Gastrocnemius medialis (tissue), 4 donors: ENCODE data around the gene STK17A. TPM values are rescaled to one million over a fixed set of nuclear protein-coding genes. Genes with fewer than 3 reads are reported as not detected.

Experiments used
- ATAC-seq, 2 donors: fragments of 150-250 bp; one replicate each; pipeline ENCODE4 v1.9.1; 2016
- DNase-seq, 2 donors: peaks; one replicate each; pipeline ENCODE4 v3.0.0-alpha.2; 2019
- H3K27ac ChIP-seq, 4 donors: fragments of 200-600 bp; sonication (generic); 1 replicate in 1 of 4; 2 replicates in 3 of 4; pipeline ENCODE4 v1.5.1; 2016 to 2018; ENCODE audit warnings: mild to moderate bottlenecking in 2 of 4, moderate library complexity in 1 of 4
- H3K27me3 ChIP-seq, 3 donors: fragments of 200-600 bp; sonication (generic) in 2 of 3; 1 replicate in 1 of 3; 2 replicates in 2 of 3; pipeline versions ENCODE4 v1.5.1 to v1.6.0; 2016 to 2019; ENCODE audit warnings: mild to moderate bottlenecking in 1 of 3, moderate library complexity in 1 of 3
- H3K36me3 ChIP-seq, 2 donors: fragments of 200-600 bp; sonication (generic) in 1 of 2; one replicate each; pipeline ENCODE4 v1.5.1; 2017 to 2018
- H3K4me1 ChIP-seq, 2 donors: fragments of 200-600 bp; sonication (generic) in 1 of 2; one replicate each; pipeline ENCODE4 v1.5.1; 2016 to 2017; ENCODE audit warnings: mild to moderate bottlenecking in 2 of 2
- H3K4me3 ChIP-seq, 4 donors: fragments of 200-600 bp; sonication (generic) in 3 of 4; 1 replicate in 1 of 4; 2 replicates in 3 of 4; pipeline ENCODE4 v1.5.1; 2016 to 2019; ENCODE audit warnings: mild to moderate bottlenecking in 2 of 4
- H3K9me3 ChIP-seq, 3 donors: fragments of 200-600 bp; sonication (generic) in 2 of 3; 1 replicate in 1 of 3; 2 replicates in 2 of 3; pipeline ENCODE4 v1.5.1; 2016 to 2019
- POLR2A ChIP-seq, 2 donors: fragments of 450-650 bp; IDR thresholded peaks; one replicate each; pipeline ENCODE4 v1.6.1; 2017; ENCODE audit warnings: antibody characterized with exemption in 2 of 2, mild to moderate bottlenecking in 2 of 2, moderate library complexity in 2 of 2
- in situ Hi-C, 4 donors: fragments of 200-750 bp; cut with MboI; loops; one replicate each; pipeline versions ENCODE4 v1.15.0 to v1.8.0; 2017; ENCODE audit warnings: low sequenced_read_pairs in 4 of 4
- intact Hi-C: fragments of 100-400 bp; cut with DNase I; formaldehyde crosslinking; loops from one replicate; pipeline ENCODE4 v1.15.1; 2023; ENCODE audit warnings: low total_unique reads
- total RNA-seq, 4 donors: library from RNA; depleted of rRNA; stranded (reverse); fragments of >200 nt; gene quantifications; one replicate each; pipeline versions ENCODE4 v1.1.0 to v1.2.3, GENCODE V29; 2016
- TF ChIP-seq, protein P1 (sequence below), 5 experiments: fragments of 450-650 bp in 3 of 5; fragments of 200-600 bp in 2 of 5; sonication (generic) in 2 of 5; IDR thresholded peaks in 4 of 5; conservative IDR thresholded peaks in 1 of 5; 1 replicate in 4 of 5; 2 replicates in 1 of 5; pipeline ENCODE4 v1.5.1; 2016 to 2019; ENCODE audit warnings: antibody characterized with exemption in 5 of 5, mild to moderate bottlenecking in 3 of 5, moderate library complexity in 3 of 5

The STK17A gene
- total RNA-seq, 4 donors from 2014 or later = 19.7 to 22.3 (median 21.4) TPM

DNA sequence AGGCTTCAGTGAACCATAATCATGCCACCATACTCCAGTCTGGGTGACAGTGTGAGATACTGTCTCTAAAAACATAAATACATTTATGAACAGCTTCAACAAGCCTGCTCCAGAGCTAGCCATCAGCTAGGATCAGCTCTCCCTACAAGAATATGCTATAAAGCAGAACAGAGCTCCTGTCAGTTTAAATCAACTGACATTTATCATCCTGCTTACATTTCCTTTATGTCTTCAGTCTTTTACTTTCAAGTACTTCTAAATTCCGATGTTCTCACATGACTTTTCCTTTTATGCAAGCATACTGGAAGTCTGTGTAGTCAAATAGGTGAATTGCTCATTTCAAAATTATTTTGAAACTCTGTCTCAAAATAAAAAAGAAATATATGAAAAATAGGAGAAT lies 81.8 kb downstream of the STK17A start:
- no peaks in the 10 kb centered on the region for H3K27me3 ChIP-seq
- no peaks in the 10 kb centered on the region for H3K9me3 ChIP-seq
- H3K4me3 ChIP-seq = no peak overlapping the region
- peaks cover 11 to 12% of the 10 kb centered on the region in 2 donors for H3K4me1 ChIP-seq
- intact Hi-C loops (no loop called here), in situ Hi-C loops (no loop called here)
- TF ChIP-seq, protein P1, sequence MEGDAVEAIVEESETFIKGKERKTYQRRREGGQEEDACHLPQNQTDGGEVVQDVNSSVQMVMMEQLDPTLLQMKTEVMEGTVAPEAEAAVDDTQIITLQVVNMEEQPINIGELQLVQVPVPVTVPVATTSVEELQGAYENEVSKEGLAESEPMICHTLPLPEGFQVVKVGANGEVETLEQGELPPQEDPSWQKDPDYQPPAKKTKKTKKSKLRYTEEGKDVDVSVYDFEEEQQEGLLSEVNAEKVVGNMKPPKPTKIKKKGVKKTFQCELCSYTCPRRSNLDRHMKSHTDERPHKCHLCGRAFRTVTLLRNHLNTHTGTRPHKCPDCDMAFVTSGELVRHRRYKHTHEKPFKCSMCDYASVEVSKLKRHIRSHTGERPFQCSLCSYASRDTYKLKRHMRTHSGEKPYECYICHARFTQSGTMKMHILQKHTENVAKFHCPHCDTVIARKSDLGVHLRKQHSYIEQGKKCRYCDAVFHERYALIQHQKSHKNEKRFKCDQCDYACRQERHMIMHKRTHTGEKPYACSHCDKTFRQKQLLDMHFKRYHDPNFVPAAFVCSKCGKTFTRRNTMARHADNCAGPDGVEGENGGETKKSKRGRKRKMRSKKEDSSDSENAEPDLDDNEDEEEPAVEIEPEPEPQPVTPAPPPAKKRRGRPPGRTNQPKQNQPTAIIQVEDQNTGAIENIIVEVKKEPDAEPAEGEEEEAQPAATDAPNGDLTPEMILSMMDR (IDR thresholded peaks at IDR 0.05 in 4 of 5, conservative IDR thresholded peaks at IDR 0.05 in 1 of 5) = no peak
- no peak for TF ChIP-seq POLR2A (IDR thresholded peaks at IDR 0.05)
- H3K36me3 ChIP-seq = no peaks in the 10 kb centered on the region
- no peak overlapping the region for H3K27ac ChIP-seq
- DNase-seq (no peak), ATAC-seq (no peak)

DNA sequence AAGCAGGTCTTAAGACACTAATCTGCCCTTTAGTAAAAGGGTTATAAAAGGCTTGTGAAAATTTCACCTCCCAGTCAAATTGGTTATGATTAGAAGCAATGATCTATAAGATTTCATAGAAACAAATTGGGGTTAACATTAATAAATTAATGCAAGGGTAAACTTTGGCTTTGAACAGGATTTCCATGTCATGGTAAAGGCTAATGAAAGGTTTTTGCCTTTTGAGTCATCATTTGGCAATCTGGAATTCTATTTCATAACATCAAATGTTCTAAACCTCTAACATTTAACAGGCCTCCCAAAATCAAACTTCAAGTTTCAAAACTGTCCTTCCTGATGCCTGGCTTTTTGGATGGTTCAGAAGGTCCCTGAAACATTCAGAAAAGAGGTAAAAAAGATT lies 84.0 kb downstream of the STK17A start:
- H3K4me3 ChIP-seq = no peak overlapping the region
- TF ChIP-seq, protein P1 (IDR thresholded peaks at IDR 0.05 in 4 of 5, conservative IDR thresholded peaks at IDR 0.05 in 1 of 5) = no peak
- no peak for TF ChIP-seq POLR2A (IDR thresholded peaks at IDR 0.05)
- in situ Hi-C loops = no loop called here
- no peak overlapping the region for H3K27ac ChIP-seq
- H3K27me3 ChIP-seq = no peaks in the 10 kb centered on the region
- peaks cover 21 to 26% of the 10 kb centered on the region in 2 donors for H3K4me1 ChIP-seq
- intact Hi-C loops = no loop called here
- DNase-seq (no peak), ATAC-seq (no peak)
- no peaks in the 10 kb centered on the region for H3K9me3 ChIP-seq
- H3K36me3 ChIP-seq = no peaks in the 10 kb centered on the region

DNA sequence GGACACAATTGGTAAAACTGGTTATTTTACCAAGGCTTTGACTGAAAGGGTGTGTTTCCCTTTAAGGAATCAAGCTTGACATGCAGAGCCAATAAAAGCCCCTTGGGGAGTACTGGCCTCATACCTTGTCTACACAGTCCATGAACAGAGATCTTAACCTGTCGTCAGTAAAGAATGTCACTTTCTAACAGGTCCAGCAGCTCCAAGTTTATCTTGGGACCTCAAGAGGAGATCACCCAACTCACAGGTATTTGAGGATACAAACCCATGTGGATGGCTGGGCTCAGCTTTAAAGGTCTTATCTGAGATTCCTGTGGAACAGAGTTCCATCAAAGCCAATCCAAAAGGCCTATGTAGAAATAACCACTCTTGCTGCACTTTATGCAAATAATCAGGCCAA lies 85.1 kb downstream of the STK17A start:
- H3K36me3 ChIP-seq = no peaks in the 10 kb centered on the region
- DNase-seq (no peak), ATAC-seq (no peak)
- TF ChIP-seq, protein P1 (IDR thresholded peaks at IDR 0.05 in 4 of 5, conservative IDR thresholded peaks at IDR 0.05 in 1 of 5) = no peak
- no peak for TF ChIP-seq POLR2A (IDR thresholded peaks at IDR 0.05)
- intact Hi-C loops = no loop called here
- H3K9me3 ChIP-seq = no peaks in the 10 kb centered on the region
- in situ Hi-C loops = no loop called here
- no peak overlapping the region for H3K4me3 ChIP-seq
- no peak overlapping the region for H3K27ac ChIP-seq
- H3K27me3 ChIP-seq = no peaks in the 10 kb centered on the region
- peaks cover 21 to 26% of the 10 kb centered on the region in 2 donors for H3K4me1 ChIP-seq

DNA sequence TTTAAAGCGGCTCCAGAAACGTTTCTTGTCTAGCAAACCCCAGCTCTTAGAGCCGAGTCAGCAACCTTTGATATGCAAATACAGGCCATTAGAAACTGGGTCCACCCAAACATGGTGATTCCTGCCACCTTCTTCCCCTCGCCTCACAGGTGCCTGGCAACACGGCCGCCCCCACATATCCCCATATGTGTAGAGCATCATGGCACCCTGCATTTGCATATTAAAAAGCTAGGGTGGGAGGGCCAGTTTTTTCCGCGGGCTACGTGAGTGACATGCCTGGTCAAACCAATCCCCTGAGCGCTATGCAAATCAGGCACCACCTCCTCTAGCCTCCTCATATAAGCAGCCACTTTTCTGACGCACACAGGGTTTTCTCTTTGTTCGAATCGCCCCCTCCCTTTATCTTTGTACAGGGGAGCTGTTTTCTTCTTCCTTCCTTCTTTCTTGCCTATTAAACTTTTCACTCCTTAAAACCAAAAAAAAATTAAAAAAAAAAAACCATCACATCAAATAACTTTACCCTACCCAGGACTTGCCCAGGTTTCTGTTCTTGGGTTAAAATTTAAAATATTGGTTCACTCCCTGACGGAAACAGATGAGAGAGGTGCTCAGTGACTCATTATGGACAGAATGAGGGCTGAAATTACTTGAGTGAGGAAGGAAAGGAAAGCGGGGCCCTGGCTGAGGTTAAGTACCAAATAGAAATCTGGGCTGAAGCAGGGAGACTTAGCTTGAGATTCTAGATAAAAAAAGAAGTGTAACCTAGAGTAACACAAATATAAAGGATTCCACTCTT lies 86.6 kb downstream of the STK17A start:
- in situ Hi-C loops = no loop called here
- no peaks in the 10 kb centered on the region for H3K36me3 ChIP-seq
- H3K9me3 ChIP-seq = no peaks in the 10 kb centered on the region
- H3K4me1 ChIP-seq = peaks cover 21 to 26% of the 10 kb centered on the region in 2 donors
- intact Hi-C loops = no loop called here
- no peak for ATAC-seq
- H3K27me3 ChIP-seq = no peaks in the 10 kb centered on the region
- H3K4me3 ChIP-seq = no peak overlapping the region
- no peak for TF ChIP-seq POLR2A (IDR thresholded peaks at IDR 0.05)
- TF ChIP-seq, protein P1 (IDR thresholded peaks at IDR 0.05 in 4 of 5, conservative IDR thresholded peaks at IDR 0.05 in 1 of 5) = no peak
- DNase-seq = no peak
- no peak overlapping the region for H3K27ac ChIP-seq
